ENCODE data around the gene ACAD8.
"Not testable (repeated sequence)": the region's sequence is repeated elsewhere in the genome, so short reads cannot be mapped to it uniquely, and the experiment has no call there.

ACAD8 gene

DNA sequence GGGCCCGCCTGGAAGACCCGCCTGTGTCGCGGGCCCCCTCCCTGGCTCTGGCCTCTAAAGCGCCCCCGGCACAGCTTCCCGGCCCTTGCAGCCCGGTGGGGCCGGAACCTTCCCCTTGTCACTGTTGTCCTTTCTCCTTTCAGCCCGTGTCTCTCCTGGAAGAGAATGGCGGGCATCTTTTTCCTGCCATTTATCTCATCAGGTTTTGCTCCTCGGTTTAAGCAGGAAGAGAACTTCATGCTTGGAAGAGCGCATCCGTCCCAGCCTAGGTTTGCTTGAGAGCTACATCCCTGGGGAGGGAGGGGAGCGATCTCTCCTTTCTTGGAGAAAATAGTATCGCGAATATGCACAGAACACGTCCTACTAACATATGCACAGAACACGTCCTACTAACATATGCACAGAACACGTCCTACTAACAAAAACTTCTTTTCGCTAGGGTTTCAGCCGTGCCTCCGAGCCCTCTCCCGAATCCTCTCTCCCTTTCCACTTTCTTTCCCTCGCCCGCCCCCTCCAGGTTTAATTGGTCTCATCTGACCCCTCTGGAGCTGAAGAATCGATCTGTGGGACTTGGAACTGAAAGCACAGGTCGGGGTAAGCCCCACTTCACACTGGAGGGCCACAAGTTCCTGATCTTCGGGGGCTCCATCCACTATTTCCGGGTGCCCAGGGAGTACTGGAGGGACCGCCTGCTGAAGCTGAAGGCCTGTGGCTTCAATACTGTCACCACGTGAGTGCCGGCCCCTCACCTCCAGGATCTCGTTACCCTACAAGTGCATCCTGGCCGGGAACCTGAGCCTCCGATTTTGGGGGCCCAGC is 24.0 kb downstream of the ACAD8 start:
- no peak overlapping the region for H3K4me3 ChIP-seq (ENCODE audit: low read length, poor library complexity, severe bottlenecking)
- H3F3A ChIP-seq (ENCODE audit: low read depth), result peaks cover 2% of the 10 kb centered on the region; the same call in 1 of the 2 replicates
- no peak overlapping the region for H2AFZ ChIP-seq (ENCODE audit: low read length)
- peaks cover 28% of the 10 kb centered on the region for H3K79me2 ChIP-seq (ENCODE audit: insufficient read depth, low read length)
- H3K36me3 ChIP-seq (ENCODE audit: insufficient read depth, low read length), result no peaks in the 10 kb centered on the region
- H3K4me2 ChIP-seq (ENCODE audit: low read depth, low read length, poor library complexity, severe bottlenecking), result no peak overlapping the region
- peaks cover 30% of the 10 kb centered on the region for H3K4me1 ChIP-seq (ENCODE audit: insufficient read depth, low read length, poor library complexity, severe bottlenecking)
- no peaks in the 10 kb centered on the region for H4K20me1 ChIP-seq (ENCODE audit: insufficient read depth, low read length, poor library complexity, severe bottlenecking)
- TF ChIP-seq, protein P1, sequence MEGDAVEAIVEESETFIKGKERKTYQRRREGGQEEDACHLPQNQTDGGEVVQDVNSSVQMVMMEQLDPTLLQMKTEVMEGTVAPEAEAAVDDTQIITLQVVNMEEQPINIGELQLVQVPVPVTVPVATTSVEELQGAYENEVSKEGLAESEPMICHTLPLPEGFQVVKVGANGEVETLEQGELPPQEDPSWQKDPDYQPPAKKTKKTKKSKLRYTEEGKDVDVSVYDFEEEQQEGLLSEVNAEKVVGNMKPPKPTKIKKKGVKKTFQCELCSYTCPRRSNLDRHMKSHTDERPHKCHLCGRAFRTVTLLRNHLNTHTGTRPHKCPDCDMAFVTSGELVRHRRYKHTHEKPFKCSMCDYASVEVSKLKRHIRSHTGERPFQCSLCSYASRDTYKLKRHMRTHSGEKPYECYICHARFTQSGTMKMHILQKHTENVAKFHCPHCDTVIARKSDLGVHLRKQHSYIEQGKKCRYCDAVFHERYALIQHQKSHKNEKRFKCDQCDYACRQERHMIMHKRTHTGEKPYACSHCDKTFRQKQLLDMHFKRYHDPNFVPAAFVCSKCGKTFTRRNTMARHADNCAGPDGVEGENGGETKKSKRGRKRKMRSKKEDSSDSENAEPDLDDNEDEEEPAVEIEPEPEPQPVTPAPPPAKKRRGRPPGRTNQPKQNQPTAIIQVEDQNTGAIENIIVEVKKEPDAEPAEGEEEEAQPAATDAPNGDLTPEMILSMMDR (conservative IDR thresholded peaks at IDR 0.05; ENCODE audit: low read length), result no peak
- no peak for TF ChIP-seq EZH2phosphoT487 (IDR thresholded peaks at IDR 0.05; ENCODE audit: borderline replicate concordance)
- H3K27me3 ChIP-seq (ENCODE audit: insufficient read depth, low read length, poor library complexity, severe bottlenecking), result no peaks in the 10 kb centered on the region
- H3K9me3 ChIP-seq (ENCODE audit: insufficient read depth, low read depth, low read length), result no peaks in the 10 kb centered on the region
- no peak overlapping the region for H3K9ac ChIP-seq (ENCODE audit: low read depth, low read length, poor library complexity, severe bottlenecking)
- no peaks in the 10 kb centered on the region for H3K9me2 ChIP-seq (replicated peaks; ENCODE audit: low read depth, low read length)

DNA sequence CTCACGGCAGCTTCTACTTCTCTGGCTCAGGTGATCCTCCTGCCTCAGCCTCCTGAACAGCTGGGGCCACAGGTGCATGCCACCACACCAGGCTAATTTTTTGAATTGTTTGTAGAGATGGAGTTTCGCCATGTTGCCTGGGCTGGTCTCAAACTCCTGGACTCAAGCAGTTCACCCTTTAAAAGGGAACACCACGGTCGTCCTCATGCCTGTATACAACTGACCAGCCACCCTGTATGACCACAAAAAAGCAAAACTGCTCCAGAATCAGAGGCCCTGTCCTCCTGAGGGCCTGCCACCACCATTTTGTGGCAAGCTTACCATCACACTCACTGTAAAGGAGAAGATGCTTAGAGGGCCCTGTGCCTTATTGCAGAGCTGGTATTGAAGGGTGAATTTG is 25.0 kb downstream of the ACAD8 start:
- Histone ChIP-seq H3K9ac (ENCODE audit: low read depth, low read length, poor library complexity, severe bottlenecking) (no peak overlapping the region), H3K4me2 (ENCODE audit: low read depth, low read length, poor library complexity, severe bottlenecking) (no peak overlapping the region), H3F3A (ENCODE audit: low read depth) (no peaks in the 10 kb centered on the region), H4K20me1 (ENCODE audit: insufficient read depth, low read length, poor library complexity, severe bottlenecking) (no peaks in the 10 kb centered on the region), H3K79me2 (ENCODE audit: insufficient read depth, low read length) (peaks cover 20% of the 10 kb centered on the region), H3K4me1 (ENCODE audit: insufficient read depth, low read length, poor library complexity, severe bottlenecking) (peaks cover 20% of the 10 kb centered on the region), H2AFZ (ENCODE audit: low read length) (no peak overlapping the region), H3K9me3 (ENCODE audit: insufficient read depth, low read depth, low read length) (no peaks in the 10 kb centered on the region), H3K36me3 (ENCODE audit: insufficient read depth, low read length) (no peaks in the 10 kb centered on the region), H3K9me2 (replicated peaks; ENCODE audit: low read depth, low read length) (no peaks in the 10 kb centered on the region), H3K27me3 (ENCODE audit: insufficient read depth, low read length, poor library complexity, severe bottlenecking) (no peaks in the 10 kb centered on the region), H3K4me3 (ENCODE audit: low read length, poor library complexity, severe bottlenecking) (no peak overlapping the region)
- TF ChIP-seq, protein P1 (conservative IDR thresholded peaks at IDR 0.05; ENCODE audit: low read length), result no peak
- no peak for TF ChIP-seq EZH2phosphoT487 (IDR thresholded peaks at IDR 0.05; ENCODE audit: borderline replicate concordance)

DNA sequence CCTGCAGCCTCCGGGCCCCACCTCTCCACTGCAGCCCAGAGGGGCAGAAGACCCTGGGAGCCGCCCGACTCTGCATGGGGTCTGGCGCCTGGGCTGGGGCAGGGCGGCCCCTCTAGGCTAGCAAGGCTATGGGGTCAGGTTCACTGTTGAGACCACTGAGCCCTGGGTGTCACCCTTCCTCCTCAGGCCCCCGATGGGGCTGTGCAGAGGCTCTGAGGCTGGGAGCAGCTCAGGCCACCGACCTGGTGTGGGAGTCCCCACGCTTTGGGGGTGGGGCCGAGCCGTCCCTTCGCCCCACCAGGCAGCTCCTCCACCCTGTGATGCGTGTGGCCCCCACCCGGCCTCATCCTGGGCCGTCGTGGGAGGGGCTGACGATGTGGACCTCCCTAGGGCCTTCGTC is 28.3 kb downstream of the ACAD8 start:
- not testable (repeated sequence) for H3K4me1 ChIP-seq (ENCODE audit: insufficient read depth, low read length, poor library complexity, severe bottlenecking); H3K79me2 ChIP-seq (ENCODE audit: insufficient read depth, low read length); H3K36me3 ChIP-seq (ENCODE audit: insufficient read depth, low read length); H4K20me1 ChIP-seq (ENCODE audit: insufficient read depth, low read length, poor library complexity, severe bottlenecking); H3K9me2 ChIP-seq (replicated peaks; ENCODE audit: low read depth, low read length); H3K9ac ChIP-seq (ENCODE audit: low read depth, low read length, poor library complexity, severe bottlenecking); H3K9me3 ChIP-seq (ENCODE audit: insufficient read depth, low read depth, low read length); H3K27me3 ChIP-seq (ENCODE audit: insufficient read depth, low read length, poor library complexity, severe bottlenecking); H3K4me2 ChIP-seq (ENCODE audit: low read depth, low read length, poor library complexity, severe bottlenecking); H2AFZ ChIP-seq (ENCODE audit: low read length); H3K4me3 ChIP-seq (ENCODE audit: low read length, poor library complexity, severe bottlenecking); H3F3A ChIP-seq (ENCODE audit: low read depth)
